C4-2B (cell line): ENCODE measurements around the gene RHOD.

Experiments used
- ZFX ChIP-seq: fragments of 450-650 bp; IDR thresholded peaks from 2 replicates; pipeline ENCODE4 v1.6.1; 2017
- TF ChIP-seq, protein P1 (sequence below): fragments of 450-650 bp; conservative IDR thresholded peaks from 2 replicates; pipeline ENCODE4 v1.5.1; 2017; ENCODE audit warnings: mild to moderate bottlenecking

DNA sequence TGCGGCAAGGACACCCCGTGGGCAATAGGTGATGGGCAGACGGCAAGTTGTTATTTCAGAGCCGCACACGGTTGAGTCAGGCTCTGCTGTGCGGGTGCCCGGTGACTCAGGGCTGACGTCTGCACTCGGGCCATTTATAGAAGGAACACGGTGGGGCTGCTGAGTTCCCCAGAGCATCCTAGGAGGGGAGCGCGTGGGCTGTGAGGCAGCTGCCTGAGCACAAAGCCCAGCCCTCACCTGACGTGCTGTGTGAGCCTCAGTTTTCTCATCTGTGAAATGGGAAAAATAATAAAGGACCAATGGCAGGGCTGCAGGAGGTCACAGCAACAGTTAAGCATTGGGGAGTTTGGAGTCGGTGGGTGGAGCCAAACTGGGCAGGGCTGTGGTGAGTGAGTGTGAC is 11.3 kb upstream of the RHOD start:
- TF ChIP-seq, protein P1, sequence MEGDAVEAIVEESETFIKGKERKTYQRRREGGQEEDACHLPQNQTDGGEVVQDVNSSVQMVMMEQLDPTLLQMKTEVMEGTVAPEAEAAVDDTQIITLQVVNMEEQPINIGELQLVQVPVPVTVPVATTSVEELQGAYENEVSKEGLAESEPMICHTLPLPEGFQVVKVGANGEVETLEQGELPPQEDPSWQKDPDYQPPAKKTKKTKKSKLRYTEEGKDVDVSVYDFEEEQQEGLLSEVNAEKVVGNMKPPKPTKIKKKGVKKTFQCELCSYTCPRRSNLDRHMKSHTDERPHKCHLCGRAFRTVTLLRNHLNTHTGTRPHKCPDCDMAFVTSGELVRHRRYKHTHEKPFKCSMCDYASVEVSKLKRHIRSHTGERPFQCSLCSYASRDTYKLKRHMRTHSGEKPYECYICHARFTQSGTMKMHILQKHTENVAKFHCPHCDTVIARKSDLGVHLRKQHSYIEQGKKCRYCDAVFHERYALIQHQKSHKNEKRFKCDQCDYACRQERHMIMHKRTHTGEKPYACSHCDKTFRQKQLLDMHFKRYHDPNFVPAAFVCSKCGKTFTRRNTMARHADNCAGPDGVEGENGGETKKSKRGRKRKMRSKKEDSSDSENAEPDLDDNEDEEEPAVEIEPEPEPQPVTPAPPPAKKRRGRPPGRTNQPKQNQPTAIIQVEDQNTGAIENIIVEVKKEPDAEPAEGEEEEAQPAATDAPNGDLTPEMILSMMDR: no peak
- no peak for TF ChIP-seq ZFX
